Cardiac muscle cell (in vitro differentiated cells and primary cell): ENCODE results near the gene TMEM138. TPM values are rescaled to one million over a fixed set of nuclear protein-coding genes. Genes with fewer than 3 reads are reported as not detected.
"Not testable (repeated sequence)": the region's sequence is repeated elsewhere in the genome, so short reads cannot be mapped to it uniquely, and the experiment has no call there.

Experiments used
- DNase-seq, 2 donors: peaks; one replicate each; pipeline versions ENCODE4 v3.0.0 to v3.0.0-alpha.2; 2010 to 2017; ENCODE audit warnings: low read depth in 1 of 2, low spot score in 1 of 2
- H3K27ac ChIP-seq: fragments of 200-600 bp; sonication (generic); 2 replicates; pipeline ENCODE4 v1.5.1; 2016
- H3K27me3 ChIP-seq: fragments of 200-600 bp; sonication (generic); 2 replicates; pipeline ENCODE4 v1.6.0; 2016; ENCODE audit warnings: control low read depth
- H3K36me3 ChIP-seq: fragments of 200-600 bp; sonication (generic); 2 replicates; pipeline ENCODE4 v1.5.1; 2016; ENCODE audit warnings: control low read depth
- H3K4me1 ChIP-seq: fragments of 200-600 bp; sonication (generic); 2 replicates; pipeline ENCODE4 v1.8.1; 2017; ENCODE audit warnings: low read depth, mild to moderate bottlenecking, mixed run types
- H3K4me3 ChIP-seq: fragments of 200-600 bp; sonication (generic); 2 replicates; pipeline ENCODE4 v1.5.1; 2016; ENCODE audit warnings: mild to moderate bottlenecking
- H3K9me3 ChIP-seq: fragments of 200-600 bp; sonication (generic); 2 replicates; pipeline ENCODE4 v1.5.1; 2017; ENCODE audit warnings: low read depth, mild to moderate bottlenecking, control low read depth
- polyA plus RNA-seq: library from polyadenylated mRNA; unstranded; fragments of >200 nt; fragmentation: Nextera tagmentation; extraction: Ambion mirVana; gene quantifications from 2 replicates; pipeline ENCODE4 v1.2.1, GENCODE V29; 2016
- total RNA-seq: library from RNA; depleted of rRNA; stranded (reverse); fragments of >200 nt; gene quantifications from 2 replicates; pipeline ENCODE4 v1.2.3, GENCODE V29; 2016
- TF ChIP-seq, protein P1 (sequence below): IDR thresholded peaks from 2 replicates; pipeline ENCODE4 v1.5.1; 2012; ENCODE audit warnings: low read depth, mild to moderate bottlenecking, low read length

The TMEM138 gene
- total and polyA plus RNA-seq, 2 experiments from 2014 or later, result 25.0 to 25.2 TPM

DNA sequence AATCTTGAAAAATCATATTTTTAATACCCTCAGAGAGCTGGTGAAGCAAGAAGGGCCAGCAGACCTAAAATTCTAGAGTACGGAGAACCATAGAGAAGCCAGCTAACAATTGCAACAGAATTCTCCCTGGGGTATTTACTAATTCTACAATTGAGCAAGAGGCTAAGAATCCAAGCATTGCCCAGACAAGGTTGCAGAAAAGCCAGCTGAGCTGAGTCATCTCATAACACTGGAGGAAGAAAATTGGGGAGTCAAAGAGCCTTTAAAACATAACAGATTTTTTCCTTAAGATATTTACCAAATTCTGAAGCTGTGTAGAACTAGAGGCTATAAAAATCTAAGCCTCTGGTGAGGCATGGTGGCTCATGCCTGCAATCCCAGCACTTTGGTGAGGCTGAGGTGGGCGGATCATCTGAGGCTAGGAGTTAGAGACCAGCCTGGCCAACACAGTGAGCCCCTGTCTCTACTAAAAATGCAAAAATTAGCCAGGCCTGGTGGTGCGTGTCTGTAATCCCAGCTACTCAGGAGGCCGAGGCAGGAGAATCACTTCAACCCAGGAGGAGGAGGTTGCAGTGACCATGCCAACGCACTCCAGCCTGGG, 16.6 kb downstream of the TMEM138 start:
- Histone ChIP-seq H3K4me1 (no peaks in the 10 kb centered on the region), H3K9me3 (no peaks in the 10 kb centered on the region), H3K27me3 (no peaks in the 10 kb centered on the region), H3K27ac (no peak overlapping the region), H3K4me3 (no peak overlapping the region), H3K36me3 (peaks cover 5% of the 10 kb centered on the region)
- TF ChIP-seq, protein P1, sequence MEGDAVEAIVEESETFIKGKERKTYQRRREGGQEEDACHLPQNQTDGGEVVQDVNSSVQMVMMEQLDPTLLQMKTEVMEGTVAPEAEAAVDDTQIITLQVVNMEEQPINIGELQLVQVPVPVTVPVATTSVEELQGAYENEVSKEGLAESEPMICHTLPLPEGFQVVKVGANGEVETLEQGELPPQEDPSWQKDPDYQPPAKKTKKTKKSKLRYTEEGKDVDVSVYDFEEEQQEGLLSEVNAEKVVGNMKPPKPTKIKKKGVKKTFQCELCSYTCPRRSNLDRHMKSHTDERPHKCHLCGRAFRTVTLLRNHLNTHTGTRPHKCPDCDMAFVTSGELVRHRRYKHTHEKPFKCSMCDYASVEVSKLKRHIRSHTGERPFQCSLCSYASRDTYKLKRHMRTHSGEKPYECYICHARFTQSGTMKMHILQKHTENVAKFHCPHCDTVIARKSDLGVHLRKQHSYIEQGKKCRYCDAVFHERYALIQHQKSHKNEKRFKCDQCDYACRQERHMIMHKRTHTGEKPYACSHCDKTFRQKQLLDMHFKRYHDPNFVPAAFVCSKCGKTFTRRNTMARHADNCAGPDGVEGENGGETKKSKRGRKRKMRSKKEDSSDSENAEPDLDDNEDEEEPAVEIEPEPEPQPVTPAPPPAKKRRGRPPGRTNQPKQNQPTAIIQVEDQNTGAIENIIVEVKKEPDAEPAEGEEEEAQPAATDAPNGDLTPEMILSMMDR, result no peak
- peak in 1 of 2 donors; percentile 97 for DNase-seq

DNA sequence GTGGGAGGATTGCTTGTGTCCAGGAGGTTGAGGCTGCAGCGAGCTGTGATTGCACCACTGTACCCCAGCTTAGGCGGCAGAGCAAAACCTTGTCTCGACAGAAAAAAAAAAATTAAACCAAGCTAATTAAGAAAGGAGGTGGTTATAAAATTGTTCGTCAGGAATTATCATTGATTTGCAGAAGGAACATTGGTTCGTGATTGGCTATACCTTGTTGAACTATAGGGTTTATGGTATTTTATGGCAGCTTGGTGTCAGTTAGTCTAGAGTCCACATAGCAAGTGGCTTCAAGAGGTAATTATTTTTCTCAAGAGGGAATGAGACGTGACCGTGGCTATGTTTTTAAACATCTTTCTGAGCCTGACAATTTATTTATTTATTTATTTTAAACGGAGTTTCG, 18.7 kb downstream of the TMEM138 start:
- H3K4me1 ChIP-seq, result no peaks in the 10 kb centered on the region
- DNase-seq, result no peak
- H3K4me3 ChIP-seq, result no peak overlapping the region
- no peaks in the 10 kb centered on the region for H3K27me3 ChIP-seq
- H3K27ac ChIP-seq, result no peak overlapping the region
- peaks cover 5% of the 10 kb centered on the region for H3K36me3 ChIP-seq
- TF ChIP-seq, protein P1, result no peak
- H3K9me3 ChIP-seq, result no peaks in the 10 kb centered on the region

DNA sequence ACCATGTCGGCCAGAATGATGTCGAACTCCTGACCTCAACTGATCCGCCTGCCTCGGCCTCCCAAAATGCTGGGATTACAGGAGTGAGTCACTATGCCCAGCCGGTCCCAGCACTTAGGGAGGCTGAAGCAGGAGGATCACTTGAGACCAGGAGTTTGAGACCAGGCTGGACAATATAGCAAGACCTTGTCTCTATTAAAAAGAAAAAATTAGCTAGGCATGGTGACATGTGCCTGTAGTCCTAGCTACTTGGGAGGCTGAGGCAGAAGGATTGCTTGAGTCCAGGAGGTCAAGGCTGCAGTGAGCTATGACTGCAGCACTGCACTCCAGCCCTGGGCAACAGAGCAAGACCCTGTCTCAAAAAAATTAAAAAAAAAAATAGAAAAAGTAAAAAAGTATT, 21.7 kb downstream of the TMEM138 start:
- not testable (repeated sequence) for H3K36me3 ChIP-seq, H3K9me3 ChIP-seq, H3K27me3 ChIP-seq, H3K4me1 ChIP-seq, H3K27ac ChIP-seq, H3K4me3 ChIP-seq, DNase-seq

DNA sequence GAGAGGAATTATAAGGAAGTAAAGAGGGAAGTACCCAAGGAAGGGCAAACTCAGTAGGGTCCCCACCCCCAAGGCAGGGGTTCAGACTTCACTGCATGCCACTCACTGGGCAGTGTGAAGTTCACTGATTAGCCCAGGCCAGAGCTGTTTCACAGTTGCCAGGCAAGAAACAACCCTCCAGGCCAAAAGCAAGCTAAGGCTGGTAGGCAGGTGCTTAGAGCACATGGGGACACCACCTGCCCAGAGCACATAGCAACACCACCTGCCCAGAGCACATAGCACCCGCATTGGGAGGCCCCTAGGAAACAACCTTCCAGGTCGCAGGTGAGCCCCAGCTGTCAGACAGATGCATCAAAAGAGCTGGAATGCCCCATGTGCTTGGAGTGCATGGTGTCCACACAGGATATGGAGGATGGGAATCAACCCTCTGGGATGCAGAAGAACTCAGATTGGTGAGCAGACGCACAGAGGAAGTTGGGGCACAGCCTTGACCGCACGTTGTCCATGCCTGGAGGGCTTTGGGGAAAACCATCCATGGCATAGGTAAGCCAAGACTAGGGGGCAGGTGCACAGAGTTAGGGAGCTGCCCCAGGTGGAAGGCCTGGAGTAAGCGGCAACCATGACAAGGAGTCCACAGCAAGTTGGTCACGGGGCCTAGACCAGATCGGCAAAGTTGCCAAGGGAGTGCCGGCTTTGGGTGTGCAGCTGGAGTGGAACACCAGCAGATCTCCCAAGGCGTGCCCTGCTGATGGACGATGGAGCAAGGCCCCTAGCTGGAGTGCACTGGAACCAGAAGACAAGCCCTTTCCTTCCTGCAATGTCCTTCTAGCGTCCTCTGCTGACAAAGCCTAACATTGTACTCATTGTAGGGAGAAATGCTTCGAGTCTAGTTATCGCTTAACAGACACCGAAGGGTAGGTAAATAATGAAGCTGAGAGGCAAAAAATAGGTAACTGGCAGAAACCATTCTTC, 22.4 kb downstream of the TMEM138 start:
- peak; percentile 14 to 68 for DNase-seq
- TF ChIP-seq, protein P1, result peak; percentile 50
- Histone ChIP-seq H3K27me3 (no peaks in the 10 kb centered on the region), H3K36me3 (no peaks in the 10 kb centered on the region), H3K4me1 (no peaks in the 10 kb centered on the region), H3K27ac (no peak overlapping the region), H3K9me3 (no peaks in the 10 kb centered on the region), H3K4me3 (no peak overlapping the region)

DNA sequence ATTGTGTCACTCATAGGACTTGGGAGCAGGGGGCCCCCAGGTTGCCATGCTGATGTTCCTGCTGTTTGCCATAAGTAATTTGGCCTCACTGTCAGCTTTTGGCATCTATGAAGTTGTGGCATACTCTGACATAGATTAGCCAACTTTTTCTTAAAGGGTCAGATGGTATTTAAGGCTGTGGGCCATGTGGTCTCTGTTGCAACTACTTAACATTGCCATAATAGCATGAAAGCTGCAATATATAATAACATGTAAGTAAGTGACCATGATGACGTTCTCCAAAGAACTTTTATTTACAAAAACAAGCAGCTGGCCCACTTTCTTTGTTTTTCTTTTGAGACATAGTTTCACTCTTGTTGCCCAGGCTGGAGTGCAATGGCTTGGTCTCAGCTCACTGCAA, 28.0 kb downstream of the TMEM138 start:
- Histone ChIP-seq H3K4me3 (no peak overlapping the region), H3K27me3 (no peaks in the 10 kb centered on the region), H3K27ac (no peak overlapping the region), H3K36me3 (peaks cover 6% of the 10 kb centered on the region), H3K9me3 (no peaks in the 10 kb centered on the region), H3K4me1 (no peaks in the 10 kb centered on the region)
- DNase-seq, result no peak
- TF ChIP-seq, protein P1, result no peak
